GM12865 (cell line): ENCODE data around the gene KIAA1217.

Experiments used
- DNase-seq: peaks from one replicate; pipeline ENCODE4 v3.0.0; 2010; ENCODE audit warnings: low read depth
- H3K4me3 ChIP-seq: 2 replicates; pipeline ENCODE4 v1.5.1; 2011; ENCODE audit warnings: mild to moderate bottlenecking, low read depth, low read length, control low read depth
- TF ChIP-seq, protein P1 (sequence below): IDR thresholded peaks from 2 replicates; pipeline ENCODE4 v1.5.1; 2011; ENCODE audit warnings: low read length, control low read depth, low read depth, inconsistent platforms; ENCODE audit not compliant: insufficient read depth; ENCODE audit errors: missing control alignments

KIAA1217 gene

DNA sequence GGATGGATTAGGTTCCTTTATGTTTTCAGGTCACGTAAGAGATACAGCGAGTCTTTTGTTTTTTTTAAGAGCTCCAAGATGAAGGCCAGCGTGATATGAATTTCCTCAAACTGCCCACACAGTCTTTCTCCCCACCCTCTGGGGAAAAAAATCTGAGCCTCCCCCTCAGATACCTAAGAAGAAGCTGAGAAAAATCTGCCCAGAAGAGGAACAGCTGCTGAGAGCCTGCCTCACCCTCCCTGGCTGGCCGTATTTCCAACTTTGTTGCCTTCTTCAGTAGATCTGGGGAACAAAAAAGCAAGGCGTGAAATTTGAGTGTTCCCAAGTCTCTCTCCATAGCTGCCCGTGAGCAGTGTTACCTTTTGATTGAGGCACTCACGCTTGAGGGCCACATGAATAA, 208.1 kb downstream of the KIAA1217 start:
- TF ChIP-seq, protein P1, sequence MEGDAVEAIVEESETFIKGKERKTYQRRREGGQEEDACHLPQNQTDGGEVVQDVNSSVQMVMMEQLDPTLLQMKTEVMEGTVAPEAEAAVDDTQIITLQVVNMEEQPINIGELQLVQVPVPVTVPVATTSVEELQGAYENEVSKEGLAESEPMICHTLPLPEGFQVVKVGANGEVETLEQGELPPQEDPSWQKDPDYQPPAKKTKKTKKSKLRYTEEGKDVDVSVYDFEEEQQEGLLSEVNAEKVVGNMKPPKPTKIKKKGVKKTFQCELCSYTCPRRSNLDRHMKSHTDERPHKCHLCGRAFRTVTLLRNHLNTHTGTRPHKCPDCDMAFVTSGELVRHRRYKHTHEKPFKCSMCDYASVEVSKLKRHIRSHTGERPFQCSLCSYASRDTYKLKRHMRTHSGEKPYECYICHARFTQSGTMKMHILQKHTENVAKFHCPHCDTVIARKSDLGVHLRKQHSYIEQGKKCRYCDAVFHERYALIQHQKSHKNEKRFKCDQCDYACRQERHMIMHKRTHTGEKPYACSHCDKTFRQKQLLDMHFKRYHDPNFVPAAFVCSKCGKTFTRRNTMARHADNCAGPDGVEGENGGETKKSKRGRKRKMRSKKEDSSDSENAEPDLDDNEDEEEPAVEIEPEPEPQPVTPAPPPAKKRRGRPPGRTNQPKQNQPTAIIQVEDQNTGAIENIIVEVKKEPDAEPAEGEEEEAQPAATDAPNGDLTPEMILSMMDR = no peak
- no peak for DNase-seq
- no peak overlapping the region for H3K4me3 ChIP-seq

DNA sequence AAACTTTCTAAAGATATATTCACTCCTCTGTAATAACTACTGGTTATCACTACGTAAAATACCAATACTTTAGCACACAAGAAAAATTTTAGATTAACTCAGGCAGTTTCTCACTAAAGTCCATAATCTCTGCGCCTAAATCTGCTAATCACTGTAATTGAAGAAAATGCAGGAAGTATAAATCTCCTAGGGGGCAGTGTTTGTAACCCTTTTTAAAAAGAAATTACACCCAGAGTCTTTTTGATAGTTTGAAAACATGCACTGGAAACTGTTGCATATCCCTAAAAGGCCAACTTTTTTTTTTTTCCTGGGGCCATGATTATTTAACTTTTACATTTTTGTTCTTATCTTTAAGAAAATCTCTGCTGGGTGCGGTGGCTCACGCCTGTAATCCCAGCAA, 209.6 kb downstream of the KIAA1217 start:
- DNase-seq = no peak
- TF ChIP-seq, protein P1 = no peak
- H3K4me3 ChIP-seq = no peak overlapping the region

DNA sequence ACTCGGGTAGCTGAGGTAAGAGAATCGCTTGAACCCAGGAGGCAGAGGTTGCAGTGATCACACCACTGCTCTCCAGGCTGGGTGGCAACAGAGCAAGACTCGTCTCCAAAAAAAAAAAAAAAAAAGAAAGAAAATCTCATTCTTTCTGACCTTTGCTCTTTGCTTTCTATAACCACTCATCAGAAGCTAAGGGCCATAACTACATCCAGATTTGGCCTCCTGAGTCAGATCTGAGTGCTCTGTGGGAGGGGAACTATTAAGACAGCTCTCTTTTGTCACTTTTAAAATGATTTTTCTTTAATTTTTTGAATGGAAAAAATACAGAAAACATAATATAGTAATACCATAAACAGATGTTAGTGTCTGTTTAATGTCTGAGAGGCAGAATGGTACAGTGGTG, 210.1 kb downstream of the KIAA1217 start:
- no peak overlapping the region for H3K4me3 ChIP-seq
- TF ChIP-seq, protein P1 = no peak
- no peak for DNase-seq

DNA sequence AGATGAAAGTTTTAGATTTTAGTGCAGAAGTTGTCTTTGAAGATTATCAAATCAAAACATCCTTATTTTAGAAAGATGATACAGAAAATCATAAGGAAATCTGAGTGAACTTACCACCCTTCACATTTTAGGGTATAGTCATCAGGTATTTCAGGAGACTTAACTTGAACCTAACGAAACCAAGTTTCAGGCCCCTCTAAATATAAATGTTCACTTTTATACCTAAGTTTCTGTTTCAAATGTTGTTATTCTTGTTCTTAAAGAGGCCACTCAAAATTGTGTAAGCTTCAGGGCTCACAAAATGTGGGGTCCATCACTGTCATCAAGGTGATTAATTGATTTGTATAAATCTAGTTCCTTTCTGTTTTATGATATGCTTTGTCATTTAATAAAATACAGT, 216.2 kb downstream of the KIAA1217 start:
- H3K4me3 ChIP-seq = no peak overlapping the region
- peak; percentile 31 for DNase-seq
- TF ChIP-seq, protein P1 = no peak

DNA sequence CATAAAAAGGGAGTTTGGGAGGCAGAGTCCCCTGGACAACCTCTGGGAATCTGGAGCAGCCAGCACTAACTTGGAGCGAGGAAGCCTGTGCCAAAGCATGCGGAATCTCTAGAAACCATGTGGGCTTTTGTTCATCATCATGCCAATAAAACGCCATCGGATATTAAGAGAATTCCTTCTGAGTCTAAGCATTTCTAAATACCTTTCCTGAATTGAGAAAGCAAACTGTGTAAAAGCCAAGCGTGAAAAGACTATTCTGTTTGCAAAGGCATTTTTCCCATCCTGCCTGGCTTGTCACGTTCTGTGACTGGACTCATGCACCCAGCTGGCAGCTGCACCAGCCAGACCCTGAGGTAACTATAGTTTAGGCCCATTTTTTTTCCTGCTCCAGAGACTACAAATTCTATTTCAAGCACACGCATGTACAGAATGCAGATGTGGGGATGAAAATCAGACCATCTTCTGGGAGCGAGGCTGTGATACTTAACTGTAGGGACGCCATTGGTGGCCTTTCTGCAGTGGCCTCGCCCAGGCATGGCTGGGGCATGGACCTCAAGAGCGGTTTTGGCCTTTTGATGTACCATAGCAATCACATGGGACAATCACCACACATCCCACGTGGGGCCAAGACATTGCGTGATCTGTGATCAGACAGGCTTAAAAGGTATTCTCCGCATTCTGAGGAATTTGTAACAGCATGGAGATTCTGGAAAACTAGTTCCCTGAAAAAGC, 218.9 kb downstream of the KIAA1217 start:
- TF ChIP-seq, protein P1 = no peak
- DNase-seq = no peak
- H3K4me3 ChIP-seq = no peak overlapping the region

DNA sequence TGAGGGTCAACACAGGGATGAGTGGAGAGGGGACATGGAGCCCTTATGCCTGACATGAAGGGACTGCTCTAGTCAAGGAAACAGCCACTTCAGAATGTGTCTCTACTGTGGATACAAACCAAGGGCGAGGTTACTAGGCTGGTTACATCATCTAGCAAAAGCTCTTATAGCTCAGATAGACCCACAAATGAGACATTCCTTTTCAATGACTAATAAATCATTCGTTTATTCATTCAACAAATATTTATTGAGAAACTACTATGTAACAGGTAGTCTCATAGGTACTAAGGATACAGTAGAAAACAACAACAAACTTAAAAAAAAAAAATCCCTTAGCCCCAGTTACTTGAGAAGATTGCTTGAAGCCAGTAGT, 219.5 kb downstream of the KIAA1217 start:
- TF ChIP-seq, protein P1 = no peak
- H3K4me3 ChIP-seq = no peak overlapping the region
- DNase-seq = no peak

DNA sequence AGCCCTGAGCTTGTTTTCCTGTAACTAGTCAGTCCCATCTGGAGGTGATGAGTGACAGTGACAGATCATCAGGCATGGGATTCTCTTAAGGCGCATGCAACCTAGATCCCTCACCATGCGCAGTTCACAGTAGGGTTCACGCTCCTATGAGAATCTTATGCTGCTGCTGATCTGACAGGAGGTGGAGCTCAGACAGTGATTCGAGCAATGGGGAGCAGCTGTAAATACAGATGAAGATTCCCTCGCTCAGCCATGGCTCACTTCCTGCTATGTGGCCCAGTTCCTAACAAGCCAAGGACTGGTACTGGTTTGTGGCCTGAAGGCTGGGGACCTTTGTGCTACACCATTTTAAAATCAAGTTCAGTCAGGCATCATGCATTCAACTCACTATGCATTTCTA, 221.7 kb downstream of the KIAA1217 start:
- H3K4me3 ChIP-seq = no peak overlapping the region
- no peak for DNase-seq
- TF ChIP-seq, protein P1 = no peak
